GM19193 (cell line): Measurements from ENCODE around the gene KCTD3.

Experiments used
- POLR2A ChIP-seq: IDR thresholded peaks from 4 replicates; pipeline ENCODE4 v1.6.1; 2011; ENCODE audit not compliant: insufficient read depth, insufficient read length; ENCODE audit errors: extremely low read depth

KCTD3 gene

DNA sequence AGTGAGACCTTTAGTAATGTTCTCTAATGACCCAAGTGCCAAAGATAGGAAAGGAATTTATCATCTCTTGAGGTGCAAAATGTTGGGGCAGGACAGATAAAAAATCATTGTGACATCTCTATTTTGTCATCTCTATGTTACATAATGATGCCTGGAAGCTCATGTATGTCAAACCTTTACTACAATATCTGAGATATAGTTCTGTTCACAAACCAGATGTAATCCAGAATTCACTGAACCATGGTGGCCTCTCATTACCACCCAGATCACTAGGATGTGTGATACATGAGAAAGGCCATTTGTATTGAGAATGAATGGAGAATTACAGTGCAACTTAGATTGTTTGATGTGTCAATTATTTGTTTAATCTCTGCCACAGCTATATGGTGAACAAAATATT is 22.0 kb upstream of the KCTD3 start:
- no peak for TF ChIP-seq POLR2A

DNA sequence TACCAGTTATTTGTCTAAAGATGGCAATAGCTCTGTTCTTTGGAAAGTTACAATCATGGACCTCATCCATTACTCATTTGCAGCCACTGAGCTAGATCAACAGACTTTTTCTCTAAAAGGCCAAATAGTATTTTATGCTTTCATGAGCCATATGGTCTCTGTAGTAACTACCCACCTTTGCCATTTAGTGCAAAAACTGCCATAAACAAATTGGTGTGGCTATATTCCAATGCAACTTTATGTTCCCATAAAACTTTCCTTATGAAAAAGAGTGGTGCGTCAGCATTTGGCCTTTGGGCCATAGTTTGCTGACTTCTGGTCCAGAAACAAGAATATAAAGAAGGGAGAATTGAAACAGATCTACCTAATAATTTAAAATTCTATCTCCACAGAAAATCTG is 20.1 kb upstream of the KCTD3 start:
- TF ChIP-seq POLR2A: no peak

DNA sequence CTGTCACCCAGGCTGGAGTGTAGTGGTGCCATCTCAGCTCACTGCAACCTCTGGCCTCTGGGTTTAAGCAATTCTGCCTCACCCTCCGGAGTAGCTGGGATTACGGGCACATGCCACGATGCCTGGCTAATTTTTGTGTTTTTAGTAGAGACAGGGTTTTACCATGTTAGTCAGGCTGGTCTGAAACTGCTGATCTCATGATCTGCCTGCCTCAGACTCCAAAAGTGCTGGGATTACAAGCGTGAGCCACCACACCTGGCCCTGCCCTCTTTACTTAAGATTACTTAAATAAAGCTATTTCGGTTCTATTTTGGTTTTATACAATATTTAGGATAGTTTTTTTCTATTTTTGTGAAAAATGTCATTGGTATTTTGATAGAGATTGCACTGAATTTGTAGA is 15.3 kb upstream of the KCTD3 start:
- TF ChIP-seq POLR2A: no peak

DNA sequence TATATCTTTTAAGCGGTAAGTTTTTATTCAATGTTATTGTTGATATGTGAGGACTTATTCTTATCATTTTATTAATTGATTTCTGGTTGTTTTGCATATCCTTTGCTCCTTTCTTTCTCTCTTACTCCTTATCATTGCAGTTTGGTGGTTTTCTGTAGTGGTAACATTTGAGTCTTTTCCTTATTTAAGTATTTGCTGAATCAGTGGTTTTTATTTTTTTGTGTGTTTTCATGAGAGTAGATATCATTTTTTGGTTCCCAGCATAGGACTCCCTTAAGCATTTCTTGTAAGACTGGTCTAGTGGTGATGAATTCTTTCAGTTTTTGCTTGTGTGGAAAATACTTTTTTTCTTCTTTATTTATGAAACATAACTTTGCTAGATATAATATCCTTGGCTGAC is 12.2 kb upstream of the KCTD3 start:
- no peak for TF ChIP-seq POLR2A

DNA sequence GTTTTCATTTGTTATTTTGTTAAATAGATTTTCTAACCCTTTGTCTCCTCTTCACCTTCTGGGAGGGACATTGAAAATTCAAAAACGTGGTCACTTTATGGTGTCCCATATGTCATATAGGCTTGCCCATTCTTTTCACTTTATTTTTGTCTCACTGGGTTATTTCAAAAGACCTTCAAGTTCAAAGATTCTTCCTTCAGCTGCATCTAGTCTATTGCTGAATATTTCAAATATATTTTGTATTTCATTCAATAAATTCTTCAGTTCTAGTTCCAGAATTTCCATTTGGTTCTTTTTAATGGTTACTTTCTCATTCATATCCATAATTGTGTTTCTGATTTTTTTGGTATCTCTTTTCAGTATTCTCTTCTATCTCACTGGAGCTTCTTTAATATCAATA is 11.6 kb upstream of the KCTD3 start:
- TF ChIP-seq POLR2A: no peak

DNA sequence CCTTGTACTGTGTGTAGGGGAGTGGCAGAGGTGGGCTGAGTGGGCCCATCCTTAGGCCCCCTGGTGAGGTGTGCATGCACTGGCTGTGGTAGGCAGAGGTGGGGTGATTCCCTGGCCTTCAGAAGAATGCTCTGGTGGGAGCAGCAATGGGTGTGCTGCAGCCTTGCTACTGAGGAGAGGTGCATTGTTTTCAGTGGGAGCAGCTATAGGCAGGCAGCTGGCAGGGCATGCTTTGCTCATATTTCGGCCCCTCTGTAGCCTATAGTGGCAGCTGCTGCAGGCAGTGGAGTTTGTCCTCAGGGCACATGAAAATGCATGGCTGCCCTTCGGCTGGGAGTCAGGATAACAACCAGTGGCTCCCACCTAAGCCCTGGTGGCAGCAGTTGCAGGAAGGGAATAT is 10.1 kb upstream of the KCTD3 start:
- TF ChIP-seq POLR2A: no peak

DNA sequence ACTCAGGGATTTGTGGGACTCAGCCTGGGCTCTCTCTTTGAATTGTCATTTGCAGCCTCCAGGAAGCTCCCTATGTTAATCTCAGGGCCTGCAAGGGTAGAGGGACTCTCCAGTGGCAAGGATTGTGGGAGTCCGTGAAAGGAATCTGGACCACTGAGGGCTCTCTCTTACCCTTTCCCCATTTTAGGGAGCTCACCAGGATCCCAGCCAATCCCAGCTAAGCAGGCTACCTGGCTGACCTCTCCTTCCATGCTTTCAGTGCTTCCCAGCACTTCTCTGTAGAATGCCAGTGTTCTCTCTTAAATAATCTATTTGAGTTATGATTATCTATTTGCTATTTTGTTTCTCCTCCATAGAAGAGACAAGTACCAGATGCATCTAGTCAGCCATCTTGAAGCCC is 9.6 kb upstream of the KCTD3 start:
- no peak for TF ChIP-seq POLR2A

DNA sequence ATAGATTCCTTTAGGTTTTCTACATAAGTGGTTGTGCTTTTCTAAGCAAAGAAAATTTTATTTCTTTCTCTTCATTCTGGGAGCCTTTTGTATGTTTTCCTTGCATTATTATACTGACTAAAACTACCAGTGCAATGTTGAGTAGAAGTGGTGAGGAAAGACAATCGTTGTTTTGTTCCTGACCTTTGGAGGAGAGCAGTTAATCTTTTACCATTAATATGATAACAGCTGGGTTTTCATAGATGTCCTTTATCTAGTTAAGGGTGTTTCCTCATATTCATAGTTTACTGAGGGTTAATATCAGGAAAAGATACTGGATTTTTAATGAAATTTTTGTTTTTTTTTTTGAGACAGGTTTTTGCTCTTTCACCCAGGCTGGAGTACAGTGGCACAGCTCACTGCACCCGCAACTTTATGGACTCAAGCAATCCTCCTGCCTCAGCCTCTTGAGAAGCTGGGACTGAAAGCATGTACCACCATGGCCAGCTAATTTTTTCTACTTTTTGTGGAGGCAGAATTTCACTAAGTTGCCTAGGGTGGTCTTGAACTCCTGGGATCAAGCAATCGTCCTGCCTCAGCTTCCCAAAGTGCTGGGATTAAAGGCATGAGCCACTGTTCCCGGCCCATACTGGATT is 9.0 kb upstream of the KCTD3 start:
- TF ChIP-seq POLR2A: no peak

DNA sequence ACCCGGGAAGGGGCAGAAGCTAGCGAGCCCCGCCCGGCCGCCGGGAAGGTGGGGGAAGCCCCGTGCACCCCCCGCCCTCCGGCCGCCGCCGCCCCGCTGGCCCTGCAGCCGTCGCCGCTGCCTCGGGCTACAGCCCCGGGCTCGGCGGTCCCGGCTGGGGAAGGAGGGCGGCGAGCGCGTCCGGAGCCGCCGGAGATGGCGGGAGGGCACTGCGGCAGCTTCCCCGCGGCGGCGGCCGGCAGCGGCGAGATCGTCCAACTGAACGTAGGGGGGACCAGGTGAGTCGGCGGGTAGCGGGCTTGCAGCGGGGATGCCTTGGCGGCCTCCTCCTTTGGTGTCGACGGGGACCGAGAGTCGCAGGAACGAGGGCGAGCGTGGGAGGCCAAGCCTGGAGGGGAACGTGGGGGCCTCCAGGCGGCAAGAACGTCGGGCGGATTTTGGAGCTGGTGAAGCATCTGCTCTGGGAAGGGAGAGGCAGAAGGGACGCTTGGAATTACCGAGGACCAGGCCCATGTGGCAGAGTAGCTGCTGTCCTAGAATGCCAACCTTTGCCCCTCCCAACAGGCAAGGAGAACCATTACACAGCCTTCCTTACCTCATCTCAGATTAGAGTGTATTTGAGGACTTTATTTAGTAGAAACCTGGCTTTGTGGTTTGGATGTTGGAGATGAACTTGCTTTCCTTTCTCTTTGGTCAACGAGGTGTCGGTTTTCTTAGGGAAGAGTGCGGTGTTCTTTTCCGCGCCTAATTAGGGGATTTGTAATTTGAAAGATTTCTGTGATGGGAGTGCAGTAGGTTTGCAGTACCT is 591 bp downstream of the KCTD3 start:
- TF ChIP-seq POLR2A: no peak

DNA sequence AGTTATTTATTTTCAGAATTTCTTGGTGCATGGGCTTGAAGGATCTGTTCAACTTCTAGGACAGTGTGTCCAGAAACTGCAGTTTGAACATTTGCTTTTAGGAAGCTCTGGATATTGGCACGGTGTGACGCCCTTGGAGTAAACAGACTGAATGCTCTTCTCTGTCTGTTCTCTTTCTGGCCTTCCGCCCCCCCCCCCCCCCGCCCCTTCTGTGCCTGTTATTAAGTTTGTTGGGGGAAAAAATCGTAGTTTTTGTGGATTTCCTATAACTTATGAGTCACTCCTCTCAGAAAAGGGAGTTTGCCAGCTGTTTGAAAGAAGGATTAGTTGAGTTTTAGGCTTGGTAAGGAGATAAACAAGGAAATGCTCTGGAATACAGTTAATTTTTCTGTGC is 1.2 kb downstream of the KCTD3 start:
- TF ChIP-seq POLR2A: no peak

DNA sequence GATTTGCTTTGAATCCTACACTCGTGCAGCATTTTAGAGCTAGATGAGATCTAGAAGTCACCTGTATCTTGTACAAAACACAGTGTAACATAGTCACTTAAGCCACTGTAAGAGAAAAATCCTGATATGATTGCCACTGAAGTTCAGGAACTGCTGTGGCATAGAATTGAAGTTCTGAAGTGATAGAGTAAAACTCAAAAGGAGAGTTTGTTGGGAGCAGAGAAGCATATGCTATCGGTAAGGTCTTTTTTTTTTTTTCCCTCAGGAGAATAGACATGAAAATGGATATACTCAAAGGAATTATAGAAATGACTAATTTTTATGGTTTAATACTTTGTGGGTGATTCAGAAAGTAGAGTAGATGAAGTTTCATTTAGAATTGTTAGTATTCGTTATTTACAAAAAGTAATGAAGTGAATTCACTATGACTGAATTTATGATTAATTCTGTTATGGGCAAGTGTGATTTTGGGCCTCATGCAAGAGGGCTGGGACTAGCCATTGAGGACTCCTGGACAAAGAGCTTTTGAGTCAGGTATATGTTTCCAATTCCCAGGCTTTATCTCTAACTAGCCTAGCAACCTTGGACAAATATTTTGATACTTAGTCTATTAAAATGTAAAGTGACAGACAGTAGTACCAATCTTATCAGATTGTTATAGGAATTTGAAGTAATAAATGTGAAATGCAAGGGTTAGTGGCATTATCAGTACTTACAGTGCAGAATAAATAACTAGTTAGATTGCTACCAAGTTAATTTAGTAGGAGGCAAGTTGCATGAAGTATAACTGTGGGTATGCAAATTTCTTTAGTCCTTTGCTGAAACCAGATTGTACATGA is 3.1 kb downstream of the KCTD3 start:
- TF ChIP-seq POLR2A: no peak

DNA sequence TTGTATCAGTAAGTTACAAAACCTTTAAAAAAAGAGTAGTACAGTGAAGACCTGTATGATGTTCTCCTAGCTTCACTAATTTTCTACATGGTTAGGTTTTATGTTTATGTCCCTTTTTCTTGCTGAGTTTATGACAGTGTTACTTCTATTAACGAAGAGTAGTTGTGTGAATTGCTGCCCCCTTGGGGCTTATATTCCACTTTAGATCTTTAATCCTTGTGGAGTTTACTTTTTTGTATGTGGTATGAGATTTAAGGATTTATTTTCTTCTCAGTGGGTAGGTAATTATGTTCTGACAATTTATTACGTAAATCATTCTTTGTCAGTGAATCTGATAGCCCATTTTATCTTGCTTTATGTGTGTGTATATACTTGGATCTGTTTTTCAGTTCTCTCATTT is 14.8 kb downstream of the KCTD3 start:
- no peak for TF ChIP-seq POLR2A

DNA sequence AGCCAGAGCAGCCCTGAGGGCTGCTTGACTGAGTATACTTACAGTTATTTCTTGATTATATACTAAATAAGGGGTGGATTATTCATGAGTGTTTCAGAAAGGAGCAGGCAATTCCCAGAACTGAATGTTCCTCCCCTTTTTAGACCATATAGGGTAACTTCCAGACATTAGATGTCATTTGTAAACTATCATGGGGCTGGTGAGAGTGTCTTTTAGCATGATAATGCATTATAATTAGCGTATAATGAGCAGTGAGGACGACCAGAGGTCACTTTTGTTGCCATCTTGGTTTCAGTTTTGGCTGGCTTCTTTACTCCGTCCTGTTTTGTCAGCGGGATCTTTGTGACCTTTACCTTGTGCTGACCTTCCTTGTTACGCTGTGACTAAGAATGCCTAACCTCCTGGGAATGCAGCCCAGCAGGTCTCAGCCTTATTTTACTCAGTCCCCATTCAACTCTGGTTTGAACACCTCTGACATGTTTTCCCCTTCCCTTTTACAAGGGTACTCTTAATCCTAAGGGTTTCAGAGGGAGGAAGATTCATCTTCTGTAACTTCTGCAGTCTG is 16.2 kb downstream of the KCTD3 start:
- TF ChIP-seq POLR2A: no peak

DNA sequence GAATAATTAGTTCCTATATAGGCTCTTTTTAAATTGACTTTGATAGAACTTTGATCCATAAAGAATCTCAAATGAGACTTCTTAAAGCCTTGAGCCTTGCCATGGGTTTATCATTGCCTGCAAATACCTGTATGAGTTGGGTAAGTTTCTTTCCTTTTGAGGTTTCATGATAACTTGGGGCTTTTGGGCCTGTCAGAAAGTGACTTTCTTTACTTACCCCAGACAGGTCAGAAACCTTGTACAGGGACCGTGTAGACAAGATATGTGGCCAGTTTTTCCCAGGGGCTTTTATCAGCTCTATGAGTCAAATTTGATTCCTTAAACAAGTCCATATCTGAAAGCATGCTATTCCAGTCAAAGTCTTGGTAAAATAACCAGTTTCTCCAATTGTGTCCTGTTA is 17.3 kb downstream of the KCTD3 start:
- no peak for TF ChIP-seq POLR2A
